Embryonic facial prominence (tissue), 1 donor: ENCODE data around the gene DCHS1.

Experiments
- DNase-seq: peaks from one replicate; pipeline ENCODE4 v3.0.0-alpha.2; 2016; ENCODE audit errors: extremely low spot score

DCHS1 gene

DNA sequence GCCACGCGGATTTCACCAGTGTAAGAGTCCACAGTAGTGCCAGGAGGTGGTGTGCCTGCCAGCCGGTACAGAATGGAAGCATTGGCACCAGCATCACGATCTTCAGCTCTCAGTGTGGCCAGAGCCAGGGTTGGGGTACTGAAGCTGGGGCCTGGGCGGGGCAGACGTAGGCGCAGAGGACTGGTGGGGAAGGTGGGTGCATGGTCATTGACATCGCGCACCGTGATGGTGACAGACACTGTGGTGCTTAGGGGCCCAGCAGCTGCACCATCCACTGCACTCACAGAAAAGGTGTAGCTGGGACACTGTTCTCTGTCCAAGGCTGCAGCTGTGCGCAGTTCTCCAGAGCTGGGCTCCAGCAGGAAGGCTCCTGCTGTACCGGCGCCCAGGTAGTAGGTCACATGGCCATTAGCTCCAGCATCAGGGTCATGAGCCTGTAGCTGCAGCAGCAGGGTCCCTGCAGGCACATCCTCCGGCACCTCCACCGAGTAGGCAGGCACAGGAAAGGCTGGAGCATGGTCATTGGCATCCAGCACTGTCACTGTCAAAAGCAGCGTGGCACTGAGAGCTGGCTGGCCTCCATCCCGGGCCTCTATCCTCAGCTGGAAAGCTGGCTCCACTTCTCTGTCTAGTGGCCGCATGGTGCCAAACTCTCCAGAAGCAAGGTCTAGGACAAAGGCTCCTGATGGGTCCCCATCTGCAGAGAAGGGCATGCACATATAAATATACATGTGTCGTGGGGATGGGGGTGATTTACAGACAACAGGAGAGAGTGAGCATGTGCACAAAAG lies 28.4 kb downstream of the DCHS1 start:
- no peak for DNase-seq

DNA sequence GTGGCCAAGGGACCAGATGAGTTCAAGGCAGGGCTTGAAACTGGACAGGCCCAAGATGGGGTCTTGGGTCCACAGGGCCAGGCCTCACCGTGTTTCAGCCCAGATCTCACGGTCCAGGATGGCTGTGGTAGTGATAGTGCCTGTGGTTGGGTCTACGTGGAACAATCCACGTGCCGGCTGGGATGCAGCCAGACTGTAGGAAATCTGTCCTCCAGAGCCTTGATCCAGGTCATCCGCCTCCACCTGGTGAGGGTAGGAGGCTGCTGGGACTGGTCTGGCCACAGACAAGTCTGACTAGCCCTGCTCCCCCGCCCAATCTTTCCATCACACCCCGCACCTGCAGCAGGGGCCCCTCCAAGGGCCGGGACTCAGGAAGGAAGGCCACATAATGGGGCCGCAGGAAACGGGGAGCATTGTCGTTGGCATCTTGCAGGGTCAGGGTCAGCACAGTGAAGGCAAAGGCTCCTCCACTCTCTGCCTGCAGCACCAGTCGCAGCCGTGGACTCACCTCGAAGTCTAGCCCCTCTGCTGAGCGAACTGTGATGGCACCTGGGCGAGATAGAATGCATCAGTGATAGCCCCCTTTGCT lies 29.7 kb downstream of the DCHS1 start:
- DNase-seq = no peak

DNA sequence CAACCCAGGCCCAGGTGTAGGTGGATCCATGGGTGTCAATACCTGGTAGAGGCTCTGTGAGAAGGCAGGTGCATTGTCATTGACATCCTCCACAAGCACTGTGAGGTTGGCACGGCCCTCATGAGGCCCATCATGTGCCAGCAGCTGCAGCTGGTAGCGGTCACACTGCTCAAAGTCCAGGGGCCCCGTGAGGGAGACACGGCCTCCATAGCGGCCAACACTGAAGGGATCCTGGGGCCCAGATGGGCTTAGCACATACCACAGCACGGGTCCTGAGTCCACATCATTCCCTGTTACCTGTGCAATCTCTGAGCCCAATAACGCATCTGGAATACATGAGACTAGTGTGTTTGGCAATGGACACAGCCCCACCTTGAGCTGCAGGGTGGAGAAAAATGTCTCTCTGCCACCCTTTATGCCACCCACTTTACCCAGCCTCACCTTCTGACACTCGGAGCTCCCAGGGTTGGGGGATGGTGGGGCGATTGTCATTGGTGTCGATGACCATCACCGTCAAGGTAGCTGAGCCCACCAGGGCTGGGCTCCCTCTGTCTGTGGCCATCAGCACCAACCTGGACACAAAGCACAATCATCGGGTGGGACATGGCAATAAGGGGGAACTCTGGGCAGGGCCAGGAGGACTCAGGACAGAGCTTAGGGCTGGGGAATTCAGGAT lies 30.3 kb downstream of the DCHS1 start:
- DNase-seq = no peak

DNA sequence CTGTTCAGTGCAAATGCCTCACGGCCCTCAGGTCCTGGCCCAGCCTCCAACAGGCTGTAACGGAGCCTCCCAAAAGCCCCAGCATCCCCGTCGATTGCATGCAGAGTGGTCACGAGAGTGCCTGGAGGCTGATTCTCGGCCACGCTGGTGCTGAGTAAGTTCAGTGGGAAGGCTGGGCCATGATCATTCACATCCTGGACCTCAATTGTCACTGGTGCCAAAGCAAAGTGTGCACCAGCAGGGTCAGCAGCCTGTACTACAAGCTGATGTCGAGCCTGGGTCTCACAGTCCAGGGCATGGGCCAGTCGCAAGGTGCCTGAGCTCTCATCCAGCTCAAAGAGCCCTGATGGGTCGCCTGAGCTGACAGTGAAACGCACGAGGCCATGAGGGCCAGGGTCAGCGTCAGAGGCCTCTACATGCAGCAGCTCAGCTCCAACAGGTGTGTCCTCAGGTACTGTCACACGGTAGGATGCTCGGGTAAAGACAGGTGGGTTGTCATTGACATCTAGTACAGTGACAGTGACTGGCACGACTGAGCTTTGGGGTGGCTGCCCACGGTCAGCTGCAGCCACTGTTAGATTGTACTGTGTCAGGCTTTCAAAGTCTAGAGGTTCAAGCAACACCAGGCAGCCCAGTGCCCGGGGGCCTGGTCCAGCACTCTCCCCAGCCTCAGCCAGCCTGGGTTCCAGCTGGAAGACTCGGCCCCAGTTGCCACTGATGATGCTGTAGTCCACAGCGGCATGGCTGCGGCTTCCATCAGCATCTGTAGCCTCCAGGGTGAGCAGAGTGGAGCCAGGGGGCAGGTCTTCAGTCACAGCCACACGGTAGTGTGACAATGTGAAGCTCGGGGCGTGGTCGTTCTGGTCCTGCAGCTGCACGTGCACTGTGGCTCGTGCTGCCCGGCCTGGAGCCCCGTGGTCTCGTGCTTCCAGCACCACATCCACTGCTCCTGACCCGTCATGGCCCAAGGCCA lies 31.9 kb downstream of the DCHS1 start:
- DNase-seq = no peak

DNA sequence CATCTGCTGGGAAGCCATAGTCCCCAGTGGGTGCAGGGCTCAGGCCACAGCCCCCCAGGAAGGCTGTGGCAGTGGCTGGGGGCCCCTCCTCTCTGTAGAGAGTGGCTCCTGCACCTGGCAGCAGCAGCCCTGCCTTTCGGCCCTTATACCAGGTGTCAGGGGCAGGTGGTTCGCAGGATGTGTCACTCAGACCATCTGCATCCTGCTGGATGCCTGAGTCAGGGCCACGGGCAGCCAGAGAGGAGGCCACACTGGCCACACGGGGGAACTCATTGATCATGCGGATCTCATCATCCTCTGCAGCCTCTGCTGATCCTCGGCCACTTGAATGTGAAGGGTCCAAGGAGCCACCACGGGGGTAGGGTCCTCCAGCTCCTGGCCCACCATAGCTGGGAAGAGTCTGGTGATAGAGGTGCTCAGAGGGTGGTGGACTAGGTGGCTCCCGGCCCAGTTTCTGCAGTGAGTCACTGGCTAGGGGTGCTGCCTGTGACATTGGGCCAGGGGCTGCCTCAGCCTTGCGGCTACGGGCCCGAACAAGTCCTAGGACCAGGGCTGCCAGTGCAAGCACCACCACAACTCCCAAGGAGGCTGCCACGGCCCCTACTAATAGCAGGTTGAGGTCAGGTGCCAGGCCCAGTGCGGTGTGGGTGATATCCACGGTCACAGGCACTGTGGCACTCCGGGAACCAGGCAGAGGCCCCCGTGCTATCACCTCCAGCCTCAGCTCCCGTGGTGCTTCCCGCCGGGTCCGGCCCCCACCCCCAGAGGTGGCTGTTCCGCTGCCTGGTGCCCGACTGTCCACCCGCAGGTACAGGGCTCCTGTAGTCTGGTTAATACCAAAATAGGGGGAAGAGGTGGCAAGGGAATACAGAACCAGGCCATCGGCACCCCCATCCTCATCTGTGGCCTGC lies 33.1 kb downstream of the DCHS1 start:
- no peak for DNase-seq

DNA sequence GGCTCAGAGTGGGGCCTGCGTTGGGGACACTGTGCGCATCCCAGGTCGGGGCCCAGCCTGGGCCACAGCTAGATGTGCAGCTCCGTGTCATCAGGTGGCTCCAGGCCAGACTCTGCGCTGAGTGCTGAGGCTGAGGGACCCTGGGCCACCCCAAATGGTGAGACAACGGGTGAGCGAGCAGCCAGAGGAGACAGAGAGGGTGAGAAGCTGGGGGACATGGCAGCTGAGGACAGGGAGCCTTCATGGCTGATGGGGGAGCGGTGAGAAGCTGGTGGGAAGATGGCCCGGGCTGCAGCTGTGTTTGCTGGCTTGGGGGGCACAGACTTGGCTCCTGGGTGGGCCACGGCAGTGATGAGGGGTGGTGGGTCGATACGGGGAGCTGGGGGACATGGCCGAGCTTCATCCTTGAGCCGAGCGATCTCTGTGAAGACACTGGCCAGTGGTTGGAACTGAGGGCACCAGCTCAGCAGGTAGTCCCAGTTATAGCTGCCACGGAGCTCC lies 33.8 kb downstream of the DCHS1 start:
- DNase-seq = no peak

DNA sequence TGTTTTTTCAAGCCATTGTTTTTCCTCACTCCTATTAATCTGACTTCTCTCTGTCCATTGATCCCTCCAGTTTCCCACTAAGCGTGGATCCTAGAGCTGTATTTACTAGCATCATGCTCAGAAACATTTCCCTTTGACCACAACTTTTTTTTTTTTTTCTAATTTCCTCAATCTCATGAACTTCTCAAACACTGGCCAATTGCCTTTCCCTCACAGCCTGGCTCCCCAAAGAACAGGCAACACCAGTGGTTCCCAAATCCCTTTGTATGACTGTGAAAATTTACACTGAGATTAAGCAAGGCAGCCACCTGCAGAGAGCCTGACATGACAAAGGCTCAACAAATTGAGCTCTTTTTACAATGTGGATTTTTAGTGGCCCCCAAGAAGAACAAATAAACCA lies 35.0 kb downstream of the DCHS1 start:
- no peak for DNase-seq

DNA sequence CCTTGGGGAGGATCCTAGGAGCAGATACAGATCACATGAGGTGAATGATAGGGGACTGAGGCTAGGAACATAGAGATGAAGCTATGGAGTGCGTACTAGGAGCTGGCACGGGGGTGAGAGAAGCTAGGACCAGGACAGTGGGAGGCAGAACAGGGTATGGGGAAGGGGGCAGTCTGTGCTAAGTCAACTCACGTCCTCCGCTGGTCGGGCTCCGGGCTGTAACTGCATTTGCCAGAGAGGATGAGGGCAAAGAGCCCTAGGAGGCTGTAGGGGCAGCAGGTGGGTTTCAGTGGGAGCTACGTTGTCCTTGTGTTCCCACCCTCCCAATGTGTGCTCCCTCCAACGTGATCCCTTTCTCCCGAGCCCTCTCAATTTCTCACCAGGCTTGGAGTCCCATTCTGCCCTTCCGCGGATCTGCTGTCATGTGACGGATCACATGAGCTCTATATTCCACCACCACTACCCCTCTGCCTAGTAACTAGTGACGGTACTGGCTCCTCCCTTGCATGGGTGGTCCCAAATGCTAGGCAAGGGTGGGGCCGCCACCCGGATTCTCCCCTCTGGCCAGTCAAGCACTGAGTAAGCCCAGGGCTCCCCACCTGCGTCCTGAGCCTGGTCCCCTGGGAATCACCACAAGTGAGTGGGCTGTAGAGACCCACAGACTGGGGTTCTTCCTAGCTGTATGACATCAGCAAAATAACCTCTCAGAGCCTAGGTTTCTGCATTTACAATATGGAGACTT lies 36.4 kb downstream of the DCHS1 start, which contains the start of gene TPP1:
Gene TPP1, minus strand, starts transcription at position 419 of the 742 bp plus-strand sequence. Its CDS starts 22 bp downstream, at position 397.
- peak; percentile 96 for DNase-seq

DNA sequence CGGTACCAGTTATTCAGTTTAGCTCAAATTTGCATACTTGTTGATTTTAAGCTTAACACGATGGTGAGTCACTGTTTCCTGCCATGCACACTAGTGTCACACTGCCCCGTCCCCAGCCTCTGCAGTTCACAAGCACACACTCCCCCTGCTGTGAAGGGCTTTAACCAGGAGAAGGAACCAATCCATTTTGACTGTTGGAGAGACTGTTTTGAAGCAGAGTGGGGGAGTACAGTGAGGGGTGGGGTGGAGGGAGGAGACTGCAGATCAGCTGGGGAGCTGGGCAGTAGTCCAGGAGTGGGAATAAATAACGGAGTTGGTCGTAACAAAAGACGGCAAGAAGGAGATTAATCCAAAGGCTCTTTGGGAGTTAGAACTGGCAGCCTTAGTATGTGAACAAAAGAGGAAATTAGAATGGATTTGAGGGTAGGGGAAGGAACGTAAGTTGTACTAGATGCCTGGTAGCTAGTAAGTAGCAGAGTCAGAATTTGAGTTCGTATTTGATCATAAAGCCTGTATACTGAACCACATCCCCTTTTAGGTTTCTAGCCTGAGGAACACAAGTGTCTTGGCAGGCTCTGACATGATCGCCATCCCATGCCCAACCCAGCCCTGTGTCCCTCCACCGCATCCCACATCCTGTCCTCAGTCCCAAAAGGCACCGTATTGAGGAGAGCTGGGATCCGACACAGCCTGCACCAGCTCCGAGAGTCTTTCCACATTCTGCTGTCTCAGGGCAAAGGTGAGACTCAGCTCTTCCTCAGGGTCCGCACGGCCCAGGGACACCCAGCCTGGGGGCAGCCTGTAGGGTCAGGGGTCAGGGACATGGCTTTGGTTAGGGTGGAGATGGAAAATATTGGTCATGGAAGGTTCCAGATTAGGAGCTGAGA lies 37.2 kb downstream of the DCHS1 start:
- no peak for DNase-seq

DNA sequence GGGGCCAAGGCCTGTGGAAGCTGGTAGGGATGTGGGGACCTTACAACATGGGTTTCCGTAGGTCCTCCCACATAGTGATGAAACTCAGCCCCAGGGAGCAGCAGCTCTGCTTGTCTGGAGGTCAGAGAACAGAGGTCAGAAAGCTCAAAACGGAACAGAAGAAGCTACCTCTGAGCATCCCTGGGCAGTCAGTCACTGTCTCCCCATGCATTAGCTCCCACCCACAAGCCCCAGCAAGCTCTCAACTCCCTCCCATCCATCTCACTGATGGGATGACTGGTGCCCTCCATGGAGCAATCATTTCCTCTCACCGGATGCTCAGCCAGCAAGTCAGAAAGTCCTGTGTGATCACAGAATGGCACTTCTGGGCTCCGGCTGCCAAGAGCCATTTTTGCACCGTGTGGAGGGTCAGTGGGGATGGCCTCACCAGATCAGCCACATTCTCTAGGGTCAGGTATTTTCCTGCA lies 38.3 kb downstream of the DCHS1 start:
- DNase-seq = no peak

DNA sequence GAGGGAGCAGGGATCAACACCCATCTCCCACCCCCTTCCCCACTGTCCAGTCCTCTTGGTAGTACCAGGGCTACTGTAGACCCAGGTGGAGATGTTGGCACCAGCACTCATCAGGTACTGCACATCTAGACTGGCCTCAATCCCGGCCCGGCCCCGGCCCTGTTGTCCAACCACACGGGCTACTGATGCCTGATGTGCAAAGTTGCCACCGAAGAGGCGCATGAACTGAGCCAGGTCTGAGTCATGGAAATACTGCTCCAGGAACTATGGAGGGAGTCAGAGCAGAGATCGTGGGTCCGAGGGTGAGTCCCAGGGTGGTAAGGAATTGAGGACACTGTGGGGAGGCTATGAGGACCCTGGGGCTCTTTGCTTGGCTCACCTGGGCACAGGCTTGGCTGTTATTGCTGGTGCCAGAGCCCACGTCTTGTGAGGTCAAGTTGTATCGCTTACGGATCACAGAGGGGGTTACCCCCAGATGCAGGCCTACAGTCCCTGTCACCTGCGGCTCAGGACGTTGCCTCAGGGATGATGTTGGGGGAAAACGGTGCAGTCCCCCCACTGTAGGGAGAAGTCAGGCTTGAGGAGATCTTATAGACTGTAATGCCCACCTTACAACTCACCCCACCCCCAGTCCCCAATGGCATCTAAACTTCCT lies 38.9 kb downstream of the DCHS1 start:
- no peak for DNase-seq

DNA sequence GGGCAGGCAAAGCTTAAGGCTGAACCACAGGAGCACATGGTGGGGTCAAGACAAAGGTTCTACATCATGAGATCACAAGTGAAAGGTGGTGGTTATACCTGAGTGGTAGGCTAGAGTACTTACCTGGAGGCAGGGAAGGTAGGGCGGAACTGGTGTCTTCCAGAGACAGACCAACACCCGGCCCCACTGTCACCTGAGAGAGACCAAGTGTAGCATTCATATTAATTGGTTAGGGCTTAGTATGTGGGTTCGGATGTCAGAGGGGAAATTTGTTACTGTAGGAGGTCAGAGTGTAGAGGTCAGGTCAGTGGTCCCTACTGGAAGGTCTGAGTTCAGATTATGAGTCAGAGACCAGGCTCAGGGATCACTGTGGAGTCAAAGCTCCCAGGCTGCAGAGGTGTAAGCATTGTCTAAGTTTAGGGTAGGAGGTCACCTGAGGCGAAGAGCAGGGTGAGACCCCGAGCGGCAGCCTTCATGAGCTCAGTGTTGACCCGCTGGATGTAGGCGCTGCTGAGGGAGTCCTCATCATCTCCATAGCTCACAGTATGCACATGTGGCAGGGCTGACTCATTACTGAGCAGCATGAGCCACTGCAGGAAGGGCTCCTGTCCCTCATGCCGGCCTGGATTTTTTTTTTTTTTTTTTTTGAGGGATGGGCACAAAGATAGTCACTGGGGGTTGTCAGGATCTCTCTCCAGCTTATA lies 39.6 kb downstream of the DCHS1 start:
- DNase-seq = no peak

DNA sequence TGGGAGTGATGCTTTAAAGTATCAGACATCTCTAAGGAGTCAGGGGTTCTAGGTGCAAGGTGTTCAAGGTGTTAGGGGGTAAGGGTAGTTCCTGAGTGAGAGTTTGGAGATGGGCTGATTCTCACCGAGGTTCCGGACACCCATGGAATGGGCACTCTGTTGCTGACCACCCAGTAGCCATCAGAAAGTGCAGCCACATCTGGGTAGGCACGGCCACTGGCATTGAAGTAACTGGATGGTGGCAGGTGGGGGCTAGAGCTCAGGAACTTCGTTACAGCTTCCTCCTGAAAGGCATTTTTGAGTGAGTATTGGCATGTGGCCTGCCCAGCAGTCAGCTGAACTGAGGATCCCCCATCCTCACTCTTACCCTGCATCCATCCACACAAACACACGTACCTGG lies 40.6 kb downstream of the DCHS1 start:
- DNase-seq = no peak

DNA sequence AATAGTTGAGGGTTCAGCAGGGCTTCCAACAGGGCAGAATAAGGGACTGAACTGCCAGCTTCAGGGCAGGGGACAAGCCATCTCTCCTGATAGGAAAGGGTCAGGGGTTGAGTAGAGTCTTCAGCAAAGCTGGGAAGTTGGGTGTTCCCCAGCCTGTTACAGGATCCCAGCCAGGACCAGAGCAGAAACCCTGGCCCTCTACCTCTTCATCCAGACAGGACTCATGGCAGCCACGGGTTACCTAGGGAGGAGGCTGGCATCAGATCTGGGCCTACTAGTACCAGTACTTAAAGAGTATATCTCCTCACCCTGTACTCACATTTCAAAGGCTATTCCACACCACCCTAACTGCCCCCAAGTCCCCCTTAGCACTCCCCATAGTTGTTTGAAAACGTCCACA lies 41.2 kb downstream of the DCHS1 start:
- no peak for DNase-seq

DNA sequence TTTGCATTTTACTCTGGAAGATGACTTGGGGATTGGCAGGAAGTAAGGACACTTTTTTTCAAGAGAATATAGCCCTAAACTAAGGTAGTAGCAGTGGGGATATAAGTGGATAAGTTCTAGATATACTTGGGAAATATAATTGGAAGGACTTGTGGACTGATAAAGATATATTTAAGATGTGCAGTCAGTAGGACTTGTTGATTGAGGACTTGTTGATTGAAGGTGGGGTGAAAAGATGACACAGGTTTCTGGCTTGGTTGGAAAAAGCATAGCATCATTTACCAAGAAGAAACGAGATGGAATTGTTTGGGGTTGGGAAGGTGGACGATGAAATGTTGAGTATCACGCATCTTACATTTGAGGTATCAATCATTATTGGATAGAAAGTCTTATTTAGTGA lies 42.1 kb downstream of the DCHS1 start:
- DNase-seq = no peak

DNA sequence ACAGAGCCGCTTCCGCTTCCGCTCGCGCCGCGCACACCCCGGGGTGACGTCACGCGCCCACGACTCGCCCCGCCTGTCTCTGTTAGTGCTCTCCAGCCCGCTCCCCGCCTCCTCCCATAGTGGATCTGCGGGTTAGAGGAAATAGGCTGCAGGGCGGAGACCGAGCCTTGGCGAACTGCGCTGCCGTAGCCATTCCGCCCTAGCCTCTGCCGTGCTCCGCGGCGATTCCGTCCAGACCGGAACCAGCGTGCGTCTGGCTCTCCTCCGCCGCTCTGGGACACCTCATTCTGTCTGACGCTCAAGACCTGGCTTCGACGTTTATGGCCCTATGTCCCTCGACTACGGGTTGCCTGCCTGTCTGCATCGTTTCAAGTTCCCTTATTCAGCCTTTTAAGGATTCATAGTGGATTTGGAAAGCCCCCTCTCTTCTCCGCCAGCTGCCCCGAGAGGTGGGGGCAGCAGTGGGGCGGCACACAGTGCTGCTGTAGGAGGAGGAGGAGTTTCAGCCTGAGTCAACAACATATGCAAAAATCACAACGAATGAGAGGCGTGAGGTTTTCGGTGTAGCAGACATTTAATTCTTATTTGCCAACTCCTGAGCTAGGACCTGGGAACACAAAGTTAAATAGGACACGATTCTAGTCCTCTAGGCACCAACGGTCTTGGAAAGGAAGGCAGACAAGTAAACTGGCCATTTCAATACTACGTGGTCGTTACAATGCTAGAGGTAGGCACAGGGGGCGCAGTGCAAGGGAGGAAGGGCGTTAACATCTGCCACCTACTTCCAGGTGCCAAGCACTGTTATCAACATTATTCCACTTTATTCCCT lies 43.2 kb downstream of the DCHS1 start, which contains the start of gene TAF10:
Gene TAF10, minus strand, starts transcription at position 4 of the 829 bp plus-strand sequence. CDS start 27 bp downstream, outside the sequence.
- peak; percentile 93 for DNase-seq

DNA sequence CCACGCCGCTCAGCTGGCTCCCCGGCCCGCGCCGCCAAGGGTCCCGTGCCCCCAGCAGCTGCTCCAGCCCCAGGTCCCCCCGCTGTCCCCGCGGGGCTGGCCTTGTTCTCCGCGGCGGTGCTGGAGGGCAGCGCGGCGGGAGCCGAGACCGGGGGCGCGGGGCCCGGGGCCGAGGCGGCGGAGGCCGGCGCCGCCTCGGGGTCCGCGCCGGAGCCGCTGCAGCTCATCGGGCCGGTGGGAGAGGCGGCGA lies 43.7 kb downstream of the DCHS1 start:
- no peak for DNase-seq
